GM21737 (cell line): Measurements from ENCODE around the gene CDK17.

Experiments
- ATAC-seq: cut with Tn5 transposase; IDR thresholded peaks from one replicate; pipeline ENCODE4 v1.9.1; 2021; ENCODE audit warnings: mild to moderate bottlenecking, moderate library complexity; ENCODE audit not compliant: unreplicated experiment

The CDK17 gene

DNA sequence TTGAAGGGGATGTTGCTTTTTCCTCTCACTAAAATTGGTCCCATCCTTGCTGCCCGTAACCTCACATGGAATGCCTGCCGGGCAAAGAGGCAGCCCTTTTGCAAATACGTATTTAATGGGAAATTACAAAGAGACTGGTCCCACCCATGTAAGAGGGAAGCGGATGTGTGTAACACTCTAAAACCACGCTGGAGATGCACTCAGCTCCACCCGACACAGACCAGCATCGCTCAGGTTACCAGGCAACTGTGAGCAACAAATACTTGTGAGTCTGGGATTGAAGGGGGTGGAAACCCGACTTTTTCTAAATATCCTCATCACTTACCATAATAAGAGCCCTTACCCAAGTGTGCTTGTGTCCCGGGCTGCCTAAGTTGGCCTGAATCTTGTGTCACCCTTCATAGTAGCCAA is 158.4 kb downstream of the CDK17 start:
- no peak for ATAC-seq

DNA sequence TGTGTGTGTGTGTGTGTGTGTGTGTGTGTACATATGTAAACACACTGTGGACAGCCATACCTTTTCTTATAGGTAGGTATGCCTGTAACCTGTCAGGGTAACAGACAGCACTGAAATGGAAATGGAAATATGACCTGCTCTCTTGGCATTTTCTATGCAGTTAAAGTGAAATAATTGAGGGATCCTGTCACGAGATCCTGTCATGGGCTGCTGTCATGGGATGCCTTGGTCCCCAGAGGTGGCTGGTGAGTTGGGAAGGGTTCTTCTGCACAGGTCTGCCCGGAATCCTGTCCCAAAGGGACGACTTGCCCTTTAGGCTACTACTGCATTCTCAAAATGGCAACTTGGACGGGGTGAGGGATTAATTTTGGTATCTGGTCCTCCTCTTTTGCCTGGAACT is 158.8 kb downstream of the CDK17 start:
- ATAC-seq = no peak

DNA sequence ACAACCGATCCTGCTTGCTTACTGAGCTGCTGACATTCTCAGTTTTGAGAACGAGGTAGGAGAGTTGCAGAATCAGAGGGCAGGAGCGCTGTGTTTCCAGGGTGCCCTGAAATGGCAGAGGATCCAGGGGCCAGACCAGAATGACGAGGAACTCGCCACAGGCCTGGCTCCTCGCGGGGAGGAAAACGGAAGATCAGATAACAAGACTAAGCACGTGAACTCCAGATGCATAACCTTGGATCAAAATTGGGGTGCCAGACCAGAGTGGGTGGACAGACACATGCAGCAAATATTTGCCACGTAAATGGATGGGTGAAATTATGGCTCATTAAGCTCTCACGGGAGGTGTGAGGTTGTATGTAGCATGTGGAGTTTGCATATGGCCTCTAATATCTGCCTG is 159.6 kb downstream of the CDK17 start:
- no peak for ATAC-seq

DNA sequence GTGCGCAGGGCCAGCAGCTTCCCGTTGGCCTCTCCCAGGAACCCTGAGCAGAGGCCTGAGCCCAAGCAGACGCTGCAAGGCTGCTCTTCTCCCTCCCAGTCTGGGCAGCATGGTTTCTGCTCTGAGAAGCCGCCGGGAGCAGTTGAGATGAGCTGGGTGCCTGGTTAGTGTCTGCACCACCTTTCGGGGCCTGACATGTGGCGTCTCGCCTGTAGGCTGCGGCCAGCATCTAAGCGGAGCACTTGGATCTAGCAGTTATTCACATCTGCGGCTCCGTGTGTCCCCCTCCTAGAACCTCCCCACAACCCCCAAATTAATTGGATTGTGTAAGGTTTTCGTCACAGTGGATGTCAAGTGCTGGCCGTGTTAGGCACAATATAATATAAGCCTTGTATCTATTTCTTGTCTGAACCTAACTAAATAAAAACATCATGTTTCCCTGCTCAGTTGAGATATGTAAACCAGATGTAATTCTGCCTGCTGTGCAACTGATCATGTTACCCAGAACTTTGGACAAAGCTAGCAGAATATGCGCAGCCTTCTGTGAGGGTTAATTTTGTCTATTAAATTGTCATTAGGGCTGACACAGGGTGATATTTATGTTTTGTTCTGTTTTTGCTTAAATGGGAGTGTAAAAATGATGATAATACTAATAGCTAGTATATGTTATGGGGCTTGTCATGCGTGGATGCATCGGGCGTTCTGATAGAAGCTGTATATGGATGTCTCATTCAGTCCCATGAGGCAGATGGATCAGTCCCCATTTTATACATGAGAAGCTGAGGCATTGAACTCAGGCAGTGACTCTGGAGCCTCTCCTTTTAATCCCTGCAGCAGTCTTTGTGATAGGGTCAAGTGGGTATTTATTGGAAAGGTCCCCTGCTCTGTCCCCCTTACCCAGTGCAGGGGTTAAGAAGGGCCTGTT is 160.3 kb downstream of the CDK17 start:
- no peak for ATAC-seq

DNA sequence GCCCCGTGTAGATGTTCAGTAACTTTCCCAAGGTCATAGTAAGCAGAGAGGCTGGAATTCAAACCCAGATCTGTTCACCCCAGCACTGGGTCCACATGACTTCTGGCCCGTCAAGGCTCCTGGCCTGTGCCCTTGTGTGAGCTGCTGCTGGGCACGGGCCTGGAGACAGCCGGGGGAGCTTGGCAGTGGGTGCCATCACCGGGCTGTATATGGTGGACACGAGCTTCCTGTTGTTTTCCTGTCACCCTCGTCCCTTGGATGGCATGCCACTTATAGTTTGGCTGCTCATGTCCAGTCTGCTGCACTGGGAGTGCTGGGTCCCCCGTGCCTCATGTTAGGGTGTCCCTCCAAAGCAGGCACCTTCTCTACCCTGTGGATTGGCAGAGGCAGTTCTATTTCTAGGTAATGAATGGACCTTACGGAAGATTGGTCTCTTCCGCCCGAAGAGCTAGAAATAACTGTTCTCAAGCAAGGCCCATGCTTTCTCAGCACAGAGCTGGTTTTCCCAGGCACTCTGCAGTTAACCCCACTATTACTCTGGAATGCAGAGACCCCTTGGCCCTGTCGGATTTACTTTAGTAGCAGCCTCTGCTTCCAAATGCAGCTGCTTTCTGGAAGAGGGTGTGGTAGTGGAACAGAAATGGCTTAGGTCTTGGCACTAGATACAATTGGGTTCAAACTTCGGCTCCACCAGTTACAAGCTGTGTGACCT is 161.7 kb downstream of the CDK17 start:
- ATAC-seq = no peak

DNA sequence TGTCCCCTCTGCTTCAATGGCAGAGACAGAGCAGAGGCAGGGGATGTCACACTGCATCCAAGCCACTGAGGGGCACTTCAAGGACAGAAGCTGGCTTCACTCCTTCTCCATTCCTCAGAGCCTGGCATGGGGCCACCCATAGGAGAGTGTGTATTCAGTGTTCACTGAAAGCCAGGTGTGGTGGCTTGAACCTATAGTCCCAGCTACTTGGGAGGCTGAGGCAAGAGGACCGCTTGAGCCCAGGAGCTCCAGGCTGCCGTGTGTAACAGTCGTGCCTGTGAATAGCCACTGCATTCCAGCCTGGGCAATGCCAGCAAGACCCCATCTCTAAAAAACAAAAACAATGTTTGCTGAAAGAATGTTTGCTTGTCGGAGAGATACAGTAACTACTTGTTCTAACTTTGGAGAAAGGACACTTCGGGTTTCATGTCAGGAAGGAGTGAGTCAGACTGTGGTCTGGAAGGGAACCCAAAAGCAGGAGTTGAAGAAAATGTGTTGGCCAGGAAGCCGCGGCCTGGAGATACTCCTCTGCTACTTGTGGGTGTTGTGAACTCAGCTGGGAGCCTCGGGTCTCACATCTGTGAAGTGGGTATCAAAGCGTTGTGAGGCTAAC is 162.7 kb downstream of the CDK17 start:
- no peak for ATAC-seq

DNA sequence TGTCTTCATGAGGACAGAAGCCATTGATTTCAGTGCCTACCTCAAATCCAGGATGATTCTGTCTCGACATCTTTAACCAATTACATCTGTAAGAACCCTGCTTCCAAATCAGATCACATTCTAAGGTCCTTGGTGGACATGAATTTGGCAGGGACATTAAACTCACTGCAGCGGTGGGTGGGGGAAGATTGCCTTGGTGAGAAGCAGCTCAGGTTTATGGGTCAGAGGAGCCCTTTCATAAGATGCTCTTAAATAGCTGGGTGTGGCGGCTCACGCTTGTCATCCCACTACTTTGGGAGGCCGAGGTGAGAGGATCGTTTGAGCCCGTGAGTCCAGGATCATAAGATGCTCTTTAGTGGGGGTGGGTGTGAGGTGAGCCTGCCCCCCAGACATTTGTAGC is 163.2 kb downstream of the CDK17 start:
- ATAC-seq = no peak

DNA sequence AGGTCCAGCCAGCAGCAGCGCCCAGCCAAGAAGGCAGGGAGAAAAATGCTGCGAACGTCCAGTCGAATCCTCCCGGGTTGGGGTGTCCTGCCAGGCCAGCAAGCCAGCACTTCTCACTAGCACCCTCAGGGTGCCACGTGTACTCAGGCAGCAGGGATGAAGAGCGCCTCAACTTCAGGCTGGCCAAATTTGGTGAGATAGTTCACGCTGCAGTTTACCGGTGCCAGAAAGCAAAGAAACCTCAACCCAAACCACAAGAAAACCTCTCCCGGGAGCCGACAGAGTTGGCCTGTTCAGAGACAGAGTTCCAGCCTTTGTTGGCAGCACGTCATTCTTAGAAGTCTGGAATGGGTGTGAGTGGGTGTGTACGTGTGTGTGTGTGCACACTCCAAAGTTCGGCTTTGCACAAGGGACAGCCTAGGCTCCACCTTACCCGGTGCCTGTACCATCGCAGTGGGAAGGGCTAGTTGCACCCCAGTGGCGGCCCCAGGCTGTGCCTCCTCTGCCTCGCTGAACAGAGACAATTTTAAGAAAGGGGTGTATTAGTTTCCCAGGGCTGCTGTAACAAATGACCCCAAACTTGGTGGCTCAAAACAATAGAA is 163.9 kb downstream of the CDK17 start:
- ATAC-seq = no peak

DNA sequence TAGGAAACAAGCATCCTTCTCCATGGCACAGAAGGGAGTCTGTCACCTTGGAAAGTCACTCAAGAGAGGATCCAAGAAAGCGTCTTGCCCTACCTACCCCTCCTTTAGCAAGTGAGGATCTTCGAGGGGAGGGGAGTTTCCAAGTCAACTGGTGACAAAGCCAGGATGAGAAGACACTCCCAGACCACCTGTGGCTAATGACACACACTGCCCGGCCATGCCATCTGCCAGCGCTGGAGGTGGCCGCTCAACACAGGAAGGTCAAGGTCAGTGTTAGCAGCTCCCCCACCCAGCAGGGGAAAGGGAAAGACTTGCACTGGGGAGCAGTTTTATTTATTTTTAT is 164.8 kb downstream of the CDK17 start:
- no peak for ATAC-seq

DNA sequence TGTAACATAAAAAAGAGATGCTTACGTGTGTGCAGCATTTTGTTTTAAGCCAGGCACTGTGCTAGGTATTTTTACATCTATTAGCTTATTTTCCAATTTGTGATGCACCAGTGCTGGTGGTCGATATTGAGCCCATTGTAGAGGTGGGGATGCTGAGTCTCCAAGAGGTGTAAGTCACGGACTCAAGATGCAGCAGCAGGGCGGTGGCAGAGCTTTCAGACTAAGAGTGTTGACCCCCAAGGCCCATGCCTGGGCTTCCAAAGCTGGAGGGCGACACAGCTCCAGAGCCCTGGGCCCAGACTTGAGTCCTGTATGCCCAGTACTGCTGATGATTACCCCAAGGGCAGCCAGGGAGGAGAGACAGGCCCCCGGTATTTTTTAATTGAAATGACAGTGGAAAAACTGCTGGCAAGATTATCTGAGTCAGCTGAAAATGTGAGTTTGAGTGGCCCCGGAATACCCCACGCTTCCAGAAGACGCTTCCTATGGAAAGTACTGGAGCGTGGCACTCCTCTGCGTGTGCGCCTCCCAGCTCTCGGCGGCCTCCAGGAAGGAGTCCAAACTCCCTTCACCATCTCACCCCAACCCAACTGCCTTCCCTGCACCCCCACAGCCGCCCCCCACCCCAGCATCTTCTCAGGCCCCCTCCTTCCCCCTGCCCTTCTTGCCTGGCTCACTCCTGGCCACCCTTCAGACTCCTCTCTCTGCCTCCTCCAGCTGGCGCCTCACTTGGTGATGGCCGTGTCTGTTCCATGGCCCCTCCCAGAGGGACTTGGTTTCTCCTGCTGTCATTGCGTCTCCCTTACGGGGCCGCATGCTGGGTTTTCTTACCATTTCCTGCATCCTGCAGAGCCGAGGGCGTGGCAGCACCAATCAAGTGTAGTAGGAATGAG is 165.4 kb downstream of the CDK17 start:
- ATAC-seq = no peak

DNA sequence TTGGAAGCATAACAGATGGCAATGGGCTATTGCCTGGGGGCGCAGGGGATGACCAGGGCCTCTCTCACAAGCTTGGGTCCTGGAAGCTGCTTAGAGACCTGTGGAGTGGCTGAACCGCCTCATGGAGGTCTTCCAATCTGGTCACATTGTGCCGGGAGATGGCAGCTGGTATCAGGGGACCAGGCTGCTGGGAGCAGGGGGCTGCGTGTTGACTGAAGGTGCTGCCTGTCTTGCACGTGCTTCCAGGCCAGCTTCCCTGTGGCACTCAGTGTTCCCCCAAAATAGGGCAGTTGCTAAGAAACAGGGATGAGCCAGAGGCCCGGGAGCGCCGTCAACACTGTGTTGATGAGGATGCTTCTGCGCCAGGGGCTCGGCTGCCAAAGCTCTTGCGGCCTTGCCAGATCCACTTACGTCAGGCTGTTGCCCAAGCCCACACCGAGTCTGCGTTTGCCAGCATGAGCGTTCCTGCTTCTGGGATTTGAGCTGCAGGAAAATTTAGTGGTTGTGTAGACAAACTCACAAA is 166.2 kb downstream of the CDK17 start:
- ATAC-seq = no peak

DNA sequence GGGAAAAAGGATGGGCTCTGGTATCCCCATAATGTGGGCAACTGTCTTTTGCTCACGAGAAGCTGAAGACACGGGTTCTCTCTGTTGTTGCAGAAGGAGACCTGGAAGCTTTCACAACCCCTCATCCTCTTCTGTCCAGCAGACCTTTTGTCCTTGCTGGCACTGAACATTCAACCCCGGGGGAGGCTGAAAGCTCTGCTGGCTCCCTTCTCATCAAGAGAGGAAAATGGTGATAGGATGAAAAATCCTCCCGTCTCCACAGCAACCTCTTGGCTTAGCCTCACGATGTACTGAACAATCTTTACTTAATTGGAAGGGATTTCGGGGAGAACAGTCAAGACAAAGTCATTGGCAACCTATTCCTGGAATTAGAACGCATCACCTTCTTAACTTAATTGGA is 167.1 kb downstream of the CDK17 start:
- ATAC-seq = no peak

DNA sequence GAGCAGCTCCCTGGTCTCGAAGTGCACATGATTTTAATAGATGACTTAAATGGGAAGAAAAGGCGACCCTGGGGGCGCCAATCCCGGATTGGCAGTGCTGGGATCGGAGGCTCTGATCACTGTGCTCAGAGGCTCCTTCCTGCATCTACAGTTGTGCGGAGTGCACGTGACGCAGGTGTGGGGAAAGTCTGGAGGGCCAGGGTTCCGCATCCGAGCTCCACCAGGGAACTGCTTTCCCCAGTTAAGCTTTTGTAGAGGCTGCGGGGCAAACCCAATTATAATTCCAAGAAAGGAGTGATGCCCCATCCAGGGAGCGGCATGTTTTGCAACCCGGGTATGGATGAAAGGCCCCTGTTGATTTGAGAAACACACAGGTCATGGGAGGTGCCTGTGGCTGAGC is 169.6 kb downstream of the CDK17 start:
- ATAC-seq = no peak

DNA sequence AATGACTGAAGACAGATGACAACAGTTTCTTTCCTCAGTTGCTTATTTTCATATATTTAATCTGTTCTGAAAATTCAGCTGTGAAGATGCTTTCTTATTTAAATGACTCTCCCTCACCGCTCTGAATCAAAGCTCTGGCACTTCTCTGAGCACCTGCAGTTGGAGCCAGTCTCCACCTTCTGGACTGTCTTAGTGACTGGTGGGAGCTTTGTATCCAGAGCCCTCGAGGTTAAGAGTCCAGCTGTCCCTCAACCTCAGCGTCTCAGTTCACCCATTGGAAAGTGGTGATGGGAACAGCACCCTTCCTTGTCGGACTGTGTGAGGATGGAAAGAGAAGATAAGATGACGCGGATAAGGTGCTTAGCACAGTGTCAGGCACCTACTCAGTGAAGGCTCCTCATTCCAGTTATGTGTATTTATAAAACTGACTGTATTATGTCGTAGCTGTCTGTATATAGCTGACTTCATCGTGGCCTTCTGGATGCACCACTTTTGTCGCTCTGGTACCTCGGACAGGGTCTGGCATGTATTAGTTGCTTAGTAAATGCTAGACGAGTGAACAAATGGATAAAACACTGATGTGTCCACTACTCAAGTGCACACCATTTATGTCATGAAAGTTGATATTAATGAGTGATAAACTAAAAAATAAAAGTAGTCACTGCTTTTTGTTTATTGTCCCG is 171.5 kb downstream of the CDK17 start:
- no peak for ATAC-seq
